HG02623 (cell line): Measurements from ENCODE around the gene DDX3X.
"Not testable (repeated sequence)": the region's sequence is repeated elsewhere in the genome, so short reads cannot be mapped to it uniquely, and the experiment has no call there.

Source experiments
- ATAC-seq: cut with Tn5 transposase; IDR thresholded peaks from one replicate; pipeline ENCODE4 v1.9.1; 2021; ENCODE audit warnings: moderate library complexity; ENCODE audit not compliant: unreplicated experiment

DDX3X gene

GRCh38 chrX:41411222-41411621 is 77.3 kb downstream of the DDX3X start:
- ATAC-seq, result not testable (repeated sequence)

GRCh38 chrX:41412261-41413081 is 78.5 kb downstream of the DDX3X start:
- ATAC-seq, result no peak
